ENCODE measurements around the gene SLC28A1. TPM values are rescaled to one million over a fixed set of nuclear protein-coding genes. Genes with fewer than 3 reads are reported as not detected.
"Not testable (repeated sequence)": the region's sequence is repeated elsewhere in the genome, so short reads cannot be mapped to it uniquely, and the experiment has no call there.

SLC28A1 gene
- total RNA-seq, 2 donors from 2014 or later: 0.80 TPM; not detected in 1

DNA sequence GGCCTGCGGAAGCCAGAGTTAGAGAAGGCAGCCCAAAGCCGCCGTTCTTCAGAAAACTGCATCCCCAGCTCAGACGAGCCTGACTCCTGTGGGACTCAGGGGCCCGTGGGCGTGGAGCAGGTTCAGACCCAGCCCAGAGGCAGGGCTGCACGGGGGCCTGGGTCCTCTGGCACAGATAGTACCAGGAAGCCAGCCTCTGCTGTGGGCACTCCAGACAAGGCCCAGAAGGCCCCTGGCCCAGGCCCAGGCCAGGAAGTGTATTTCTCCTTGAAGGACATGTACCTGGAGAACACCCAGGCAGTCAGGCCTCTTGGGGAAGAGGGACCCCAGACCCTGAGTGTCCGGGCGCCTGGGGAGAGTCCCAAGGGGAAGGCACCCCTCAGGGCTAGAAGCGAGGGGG is 44.2 kb upstream of the SLC28A1 start:
- Histone ChIP-seq H3K27me3 (no peaks in the 10 kb centered on the region), H3K9me3 (no peaks in the 10 kb centered on the region), H3K9ac (ENCODE audit: low read depth in 2 of 2, low read length in 2 of 2) (no peak overlapping the region), H3K4me1 (peaks cover 5% of the 10 kb centered on the region), H3K27ac (peak overlapping the region; percentile 5), H3K4me3 (no peak overlapping the region), H3K36me3 (no peaks in the 10 kb centered on the region)
- TF ChIP-seq, protein P1, sequence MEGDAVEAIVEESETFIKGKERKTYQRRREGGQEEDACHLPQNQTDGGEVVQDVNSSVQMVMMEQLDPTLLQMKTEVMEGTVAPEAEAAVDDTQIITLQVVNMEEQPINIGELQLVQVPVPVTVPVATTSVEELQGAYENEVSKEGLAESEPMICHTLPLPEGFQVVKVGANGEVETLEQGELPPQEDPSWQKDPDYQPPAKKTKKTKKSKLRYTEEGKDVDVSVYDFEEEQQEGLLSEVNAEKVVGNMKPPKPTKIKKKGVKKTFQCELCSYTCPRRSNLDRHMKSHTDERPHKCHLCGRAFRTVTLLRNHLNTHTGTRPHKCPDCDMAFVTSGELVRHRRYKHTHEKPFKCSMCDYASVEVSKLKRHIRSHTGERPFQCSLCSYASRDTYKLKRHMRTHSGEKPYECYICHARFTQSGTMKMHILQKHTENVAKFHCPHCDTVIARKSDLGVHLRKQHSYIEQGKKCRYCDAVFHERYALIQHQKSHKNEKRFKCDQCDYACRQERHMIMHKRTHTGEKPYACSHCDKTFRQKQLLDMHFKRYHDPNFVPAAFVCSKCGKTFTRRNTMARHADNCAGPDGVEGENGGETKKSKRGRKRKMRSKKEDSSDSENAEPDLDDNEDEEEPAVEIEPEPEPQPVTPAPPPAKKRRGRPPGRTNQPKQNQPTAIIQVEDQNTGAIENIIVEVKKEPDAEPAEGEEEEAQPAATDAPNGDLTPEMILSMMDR (IDR thresholded peaks at IDR 0.05): no peak
- no peak for DNase-seq
- intact Hi-C loops (cut with DNase I): no loop called here

DNA sequence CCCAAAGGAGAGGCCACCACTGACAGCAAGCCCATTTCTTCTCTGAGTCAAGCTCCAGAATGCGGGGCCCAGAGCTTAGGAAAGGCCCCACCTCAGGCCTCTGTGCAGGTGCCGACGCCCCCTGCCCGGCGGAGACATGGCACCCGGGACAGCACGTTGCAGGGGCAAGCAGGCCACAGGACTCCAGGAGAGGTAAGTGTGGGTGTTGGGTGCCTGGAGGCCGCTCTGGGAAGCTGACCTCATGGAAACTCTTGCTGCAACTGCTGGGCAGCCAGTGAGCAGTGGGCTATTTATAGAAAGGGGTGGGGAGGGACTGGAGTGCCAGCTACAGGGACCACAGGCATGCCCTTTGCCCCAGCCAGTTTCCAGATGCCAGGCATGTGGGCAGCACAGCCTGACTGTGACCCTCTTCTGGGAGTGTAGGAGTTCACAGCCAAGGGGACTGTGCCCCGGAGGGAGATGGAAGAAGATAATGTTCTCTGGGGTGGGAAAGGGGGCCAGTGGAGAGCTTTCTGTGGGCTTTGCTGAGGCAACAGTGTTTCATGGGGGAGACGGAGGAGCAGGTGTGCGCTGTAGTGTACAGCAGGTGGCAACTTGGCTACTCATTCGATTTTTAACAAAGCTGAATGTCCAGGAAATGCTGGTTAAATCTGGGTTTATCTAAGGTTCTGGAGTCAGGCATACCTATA is 43.6 kb upstream of the SLC28A1 start:
- intact Hi-C loops (cut with DNase I): no loop called here
- peak; percentile 58 for DNase-seq
- H3K27me3 ChIP-seq: no peaks in the 10 kb centered on the region
- no peaks in the 10 kb centered on the region for H3K36me3 ChIP-seq
- no peak overlapping the region for H3K4me3 ChIP-seq
- H3K9ac ChIP-seq (ENCODE audit: low read depth in 2 of 2, low read length in 2 of 2): no peak overlapping the region
- peak overlapping the region; percentile 5 for H3K27ac ChIP-seq
- H3K9me3 ChIP-seq: no peaks in the 10 kb centered on the region
- H3K4me1 ChIP-seq: peaks cover 5% of the 10 kb centered on the region
- TF ChIP-seq, protein P1 (IDR thresholded peaks at IDR 0.05): no peak

DNA sequence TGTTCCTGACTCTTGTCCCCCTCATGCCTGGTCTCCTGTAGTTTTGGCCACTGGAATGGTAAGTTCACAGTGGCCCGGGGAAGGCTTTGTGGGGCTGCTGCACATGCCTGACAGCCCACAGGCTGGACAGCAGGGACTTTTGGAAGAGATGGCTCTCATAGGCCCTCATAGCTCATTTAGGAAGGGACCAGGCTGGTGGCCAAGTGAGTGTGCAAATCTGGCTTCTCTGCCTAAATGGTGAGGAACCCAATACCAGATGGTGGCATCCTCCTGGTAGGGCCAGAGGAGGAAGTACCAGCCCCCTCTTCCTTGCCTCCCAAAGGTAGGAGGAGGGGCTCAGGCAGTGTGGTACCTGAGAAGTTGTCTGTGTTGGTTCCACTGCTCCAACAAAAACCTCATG is 41.7 kb upstream of the SLC28A1 start:
- intact Hi-C loops (cut with DNase I): no loop called here
- Histone ChIP-seq H3K4me1 (peaks cover 5% of the 10 kb centered on the region), H3K36me3 (no peaks in the 10 kb centered on the region), H3K27ac (no peak overlapping the region), H3K4me3 (no peak overlapping the region), H3K9ac (ENCODE audit: low read depth in 2 of 2, low read length in 2 of 2) (no peak overlapping the region), H3K27me3 (no peaks in the 10 kb centered on the region), H3K9me3 (no peaks in the 10 kb centered on the region)
- TF ChIP-seq, protein P1 (IDR thresholded peaks at IDR 0.05): no peak
- no peak for DNase-seq

DNA sequence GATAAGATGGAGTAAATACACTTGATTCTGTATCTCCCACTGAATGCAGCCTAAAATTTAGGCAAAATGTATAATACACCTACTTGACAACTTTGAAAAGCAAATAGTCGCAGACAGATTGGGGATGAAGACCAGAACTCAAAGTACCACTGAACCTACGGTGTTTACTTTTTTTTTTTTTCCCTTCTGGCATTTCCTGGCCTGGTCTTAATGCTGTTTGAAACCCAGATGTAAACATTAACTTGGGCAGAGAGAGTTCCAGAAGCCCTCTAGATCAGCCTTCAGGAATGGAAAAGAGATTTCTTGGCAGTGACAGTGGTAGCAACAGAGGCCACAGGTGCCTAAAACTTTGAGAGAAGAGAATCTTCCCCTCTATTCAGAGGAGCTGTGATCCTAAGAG is 39.5 kb upstream of the SLC28A1 start:
- TF ChIP-seq, protein P1 (IDR thresholded peaks at IDR 0.05): no peak
- H3K9ac ChIP-seq (ENCODE audit: low read depth in 2 of 2, low read length in 2 of 2): peak overlapping the region in 1 of 2 donors; percentile 9
- H3K4me3 ChIP-seq: no peak overlapping the region
- no peak overlapping the region for H3K27ac ChIP-seq
- H3K36me3 ChIP-seq: no peaks in the 10 kb centered on the region
- intact Hi-C loops (cut with DNase I): loop anchor here (5.0 kb wide), 1 partner anchor 82 kb away; no protein-coding TSS in a partner anchor
- no peak for DNase-seq
- no peaks in the 10 kb centered on the region for H3K27me3 ChIP-seq
- H3K4me1 ChIP-seq: peaks cover 5% of the 10 kb centered on the region
- no peaks in the 10 kb centered on the region for H3K9me3 ChIP-seq

DNA sequence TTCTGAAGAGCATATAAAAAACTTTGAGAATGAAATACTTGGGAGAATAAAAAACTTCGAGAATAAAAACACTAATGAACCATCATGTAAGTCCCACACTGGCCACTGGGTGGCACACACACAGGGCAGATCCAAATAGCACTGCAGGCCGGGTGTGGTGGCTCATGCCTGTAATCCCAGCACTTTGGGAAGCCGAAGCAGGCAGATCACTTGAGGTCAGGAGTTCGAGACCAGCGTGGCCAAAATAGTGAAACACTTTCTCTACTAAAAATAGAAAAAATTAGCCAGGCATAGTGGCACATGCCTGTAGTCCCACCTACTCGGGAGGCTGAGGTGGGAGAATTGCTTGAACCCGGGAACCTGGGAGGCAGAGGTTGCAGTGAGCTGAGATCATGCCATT is 38.8 kb upstream of the SLC28A1 start:
- not testable (repeated sequence) for H3K4me1 ChIP-seq; H3K27ac ChIP-seq; H3K9me3 ChIP-seq; H3K4me3 ChIP-seq; H3K27me3 ChIP-seq; H3K36me3 ChIP-seq; H3K9ac ChIP-seq (ENCODE audit: low read depth in 2 of 2, low read length in 2 of 2)
- DNase-seq: peak; percentile 78
- intact Hi-C loops (cut with DNase I): loop anchor here (5.0 kb wide), 1 partner anchor 82 kb away; no protein-coding TSS in a partner anchor
- TF ChIP-seq, protein P1 (IDR thresholded peaks at IDR 0.05): peak; percentile 67

Data from colonic mucosa (tissue), 4 donors.